GM21515 (cell line): Measurements from ENCODE around the gene HRK.
"Not testable (repeated sequence)": the region's sequence is repeated elsewhere in the genome, so short reads cannot be mapped to it uniquely, and the experiment has no call there.

Experiments
- ATAC-seq: cut with Tn5 transposase; IDR thresholded peaks from one replicate; pipeline ENCODE4 v1.9.1; 2021; ENCODE audit not compliant: unreplicated experiment

Gene HRK

GRCh38 chr12:116820064-116820656 lies 61.1 kb downstream of the HRK start:
- ATAC-seq = no peak

GRCh38 chr12:116818948-116819832 lies 62.1 kb downstream of the HRK start:
- ATAC-seq = peak; percentile 85

GRCh38 chr12:116818341-116818856 lies 62.8 kb downstream of the HRK start:
- peak; percentile 7 for ATAC-seq

- not testable (repeated sequence) for ATAC-seq
Measured at GRCh38 chr12:116814766-116815165, 66.5 kb downstream of the HRK start.

GRCh38 chr12:116813271-116814041 lies 67.8 kb downstream of the HRK start:
- ATAC-seq = no peak

GRCh38 chr12:116812238-116812637 lies 69.0 kb downstream of the HRK start:
- ATAC-seq = no peak

GRCh38 chr12:116808113-116809105 lies 72.8 kb downstream of the HRK start:
- no peak for ATAC-seq

- no peak for ATAC-seq
Measured at GRCh38 chr12:116807546-116807945, 73.7 kb downstream of the HRK start.

- ATAC-seq = no peak
Measured at GRCh38 chr12:116806845-116807440, 74.3 kb downstream of the HRK start.
